Neural progenitor cell (in vitro differentiated cells): ENCODE measurements around the gene SLC25A18.

ENCODE experiments used
- EZH2phosphoT487 ChIP-seq: fragments of 200-600 bp; sonication (generic); IDR thresholded peaks from 2 replicates; pipeline ENCODE4 v1.6.1; 2017; ENCODE audit warnings: antibody characterized with exemption
- TF ChIP-seq, protein P1 (sequence below): fragments of 200-600 bp; sonication (generic); IDR thresholded peaks from 2 replicates; pipeline ENCODE4 v1.5.1; 2017; ENCODE audit warnings: antibody characterized with exemption, mild to moderate bottlenecking

DNA sequence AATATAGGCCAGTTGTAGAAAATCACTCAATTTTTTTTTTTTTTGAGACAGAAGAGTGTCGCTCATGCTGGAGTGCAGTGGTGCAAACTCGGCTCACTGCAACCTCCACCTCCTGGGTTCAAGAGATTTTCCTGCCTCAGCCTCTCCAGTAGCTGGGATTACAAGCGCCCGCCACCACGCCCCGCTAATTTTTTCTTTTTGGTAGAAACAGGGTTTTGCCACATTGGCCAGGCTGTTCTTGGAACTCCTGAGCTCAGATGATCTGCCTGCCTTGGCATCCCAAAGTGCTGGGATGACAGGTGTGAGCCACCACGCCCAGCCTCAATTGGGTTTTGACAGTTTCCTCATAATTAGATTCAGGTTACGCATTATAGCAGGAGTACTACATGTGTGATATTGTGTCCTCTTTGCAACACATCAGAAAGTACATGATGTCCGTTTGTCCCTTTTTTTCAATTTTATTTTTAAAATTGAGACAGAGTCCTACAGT, 67.8 kb downstream of the SLC25A18 start:
- TF ChIP-seq, protein P1, sequence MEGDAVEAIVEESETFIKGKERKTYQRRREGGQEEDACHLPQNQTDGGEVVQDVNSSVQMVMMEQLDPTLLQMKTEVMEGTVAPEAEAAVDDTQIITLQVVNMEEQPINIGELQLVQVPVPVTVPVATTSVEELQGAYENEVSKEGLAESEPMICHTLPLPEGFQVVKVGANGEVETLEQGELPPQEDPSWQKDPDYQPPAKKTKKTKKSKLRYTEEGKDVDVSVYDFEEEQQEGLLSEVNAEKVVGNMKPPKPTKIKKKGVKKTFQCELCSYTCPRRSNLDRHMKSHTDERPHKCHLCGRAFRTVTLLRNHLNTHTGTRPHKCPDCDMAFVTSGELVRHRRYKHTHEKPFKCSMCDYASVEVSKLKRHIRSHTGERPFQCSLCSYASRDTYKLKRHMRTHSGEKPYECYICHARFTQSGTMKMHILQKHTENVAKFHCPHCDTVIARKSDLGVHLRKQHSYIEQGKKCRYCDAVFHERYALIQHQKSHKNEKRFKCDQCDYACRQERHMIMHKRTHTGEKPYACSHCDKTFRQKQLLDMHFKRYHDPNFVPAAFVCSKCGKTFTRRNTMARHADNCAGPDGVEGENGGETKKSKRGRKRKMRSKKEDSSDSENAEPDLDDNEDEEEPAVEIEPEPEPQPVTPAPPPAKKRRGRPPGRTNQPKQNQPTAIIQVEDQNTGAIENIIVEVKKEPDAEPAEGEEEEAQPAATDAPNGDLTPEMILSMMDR: no peak
- no peak for TF ChIP-seq EZH2phosphoT487
